ENCODE measurements around the gene LCA5.

LCA5 gene

DNA sequence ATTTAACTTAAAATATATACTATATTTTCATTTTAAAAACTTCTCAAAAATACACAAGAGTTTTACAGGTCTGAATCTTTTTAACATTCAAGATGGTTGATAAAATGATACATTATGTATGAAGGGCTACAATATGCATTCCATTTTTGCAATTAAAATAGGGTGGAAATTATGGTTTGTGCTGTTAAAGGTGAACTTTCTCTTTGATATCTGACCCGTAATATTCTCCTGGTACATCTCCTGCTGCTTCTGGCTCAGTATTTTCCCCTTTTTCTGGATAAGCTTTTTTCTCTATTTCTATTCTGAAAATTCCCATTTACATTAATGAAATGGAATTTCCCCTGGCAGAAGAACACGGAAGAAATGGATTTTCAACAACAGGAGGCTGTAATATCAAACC is 27.4 kb upstream of the LCA5 start:
- Histone ChIP-seq H3K4me1 (ENCODE audit: control insufficient read depth, insufficient read depth, low read length) (no peaks in the 10 kb centered on the region), H3K27ac (ENCODE audit: extremely low read depth, low read depth, low read length) (no peak overlapping the region), H3K4me3 (ENCODE audit: low read depth, low read length) (no peak overlapping the region), H3K9me3 (ENCODE audit: control insufficient read depth, insufficient read depth, low read depth, low read length) (no peaks in the 10 kb centered on the region), H3K36me3 (ENCODE audit: control insufficient read depth in 2 of 2, insufficient read depth in 1 of 2, low read length in 2 of 2) (no peaks in the 10 kb centered on the region)
- CTCF ChIA-PET, result interaction anchor here (0.7 to 2.1 kb wide), 3 partner anchors 88 to 151 kb away, joined by 3 to 7 read pairs (median 7); no protein-coding TSS in a partner anchor
- POLR2A ChIA-PET, result no interaction called here
- no peak for TF ChIP-seq ZNF510 (tag by site-specific recombination; IDR thresholded peaks at IDR 0.05; ENCODE audit: insufficient replicate concordance)
- no peak for TF ChIP-seq ZNF266 (tag by site-specific recombination; IDR thresholded peaks at IDR 0.05; ENCODE audit: low read depth)
- no peak for TF ChIP-seq ZNF660 (tag by site-specific recombination; IDR thresholded peaks at IDR 0.05)
- no peak for TF ChIP-seq KLF10 (tag by site-specific recombination; IDR thresholded peaks at IDR 0.05)
- TF ChIP-seq, protein P1, sequence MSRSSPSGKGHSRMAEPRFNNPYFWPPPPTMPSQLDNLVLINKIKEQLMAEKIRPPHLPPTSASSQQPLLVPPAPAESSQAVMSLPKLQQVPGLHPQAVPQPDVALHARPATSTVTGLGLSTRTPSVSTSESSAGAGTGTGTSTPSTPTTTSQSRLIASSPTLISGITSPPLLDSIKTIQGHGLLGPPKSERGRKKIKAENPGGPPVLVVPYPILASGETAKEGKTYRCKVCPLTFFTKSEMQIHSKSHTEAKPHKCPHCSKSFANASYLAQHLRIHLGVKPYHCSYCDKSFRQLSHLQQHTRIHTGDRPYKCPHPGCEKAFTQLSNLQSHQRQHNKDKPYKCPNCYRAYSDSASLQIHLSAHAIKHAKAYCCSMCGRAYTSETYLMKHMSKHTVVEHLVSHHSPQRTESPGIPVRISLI (tag by site-specific recombination; IDR thresholded peaks at IDR 0.05), result no peak
- TF ChIP-seq ZFP41 (tag by site-specific recombination; IDR thresholded peaks at IDR 0.05; ENCODE audit: borderline replicate concordance), result no peak
- TF ChIP-seq, protein P2, sequence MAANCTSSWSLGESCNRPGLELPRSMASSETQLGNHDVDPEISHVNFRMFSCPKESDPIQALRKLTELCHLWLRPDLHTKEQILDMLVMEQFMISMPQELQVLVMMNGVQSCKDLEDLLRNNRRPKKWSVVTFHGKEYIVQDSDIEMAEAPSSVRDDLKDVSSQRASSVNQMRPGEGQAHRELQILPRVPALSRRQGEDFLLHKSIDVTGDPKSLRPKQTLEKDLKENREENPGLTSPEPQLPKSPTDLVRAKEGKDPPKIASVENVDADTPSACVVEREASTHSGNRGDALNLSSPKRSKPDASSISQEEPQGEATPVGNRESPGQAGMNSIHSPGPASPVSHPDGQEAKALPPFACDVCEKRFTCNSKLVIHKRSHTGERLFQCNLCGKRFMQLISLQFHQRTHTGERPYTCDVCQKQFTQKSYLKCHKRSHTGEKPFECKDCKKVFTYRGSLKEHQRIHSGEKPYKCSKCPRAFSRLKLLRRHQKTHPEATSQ (tag by site-specific recombination; IDR thresholded peaks at IDR 0.05), result no peak
- TF ChIP-seq, protein P3, sequence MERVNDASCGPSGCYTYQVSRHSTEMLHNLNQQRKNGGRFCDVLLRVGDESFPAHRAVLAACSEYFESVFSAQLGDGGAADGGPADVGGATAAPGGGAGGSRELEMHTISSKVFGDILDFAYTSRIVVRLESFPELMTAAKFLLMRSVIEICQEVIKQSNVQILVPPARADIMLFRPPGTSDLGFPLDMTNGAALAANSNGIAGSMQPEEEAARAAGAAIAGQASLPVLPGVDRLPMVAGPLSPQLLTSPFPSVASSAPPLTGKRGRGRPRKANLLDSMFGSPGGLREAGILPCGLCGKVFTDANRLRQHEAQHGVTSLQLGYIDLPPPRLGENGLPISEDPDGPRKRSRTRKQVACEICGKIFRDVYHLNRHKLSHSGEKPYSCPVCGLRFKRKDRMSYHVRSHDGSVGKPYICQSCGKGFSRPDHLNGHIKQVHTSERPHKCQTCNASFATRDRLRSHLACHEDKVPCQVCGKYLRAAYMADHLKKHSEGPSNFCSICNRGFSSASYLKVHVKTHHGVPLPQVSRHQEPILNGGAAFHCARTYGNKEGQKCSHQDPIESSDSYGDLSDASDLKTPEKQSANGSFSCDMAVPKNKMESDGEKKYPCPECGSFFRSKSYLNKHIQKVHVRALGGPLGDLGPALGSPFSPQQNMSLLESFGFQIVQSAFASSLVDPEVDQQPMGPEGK (tag by site-specific recombination; IDR thresholded peaks at IDR 0.05), result no peak
- TF ChIP-seq SP7 (tag by site-specific recombination; IDR thresholded peaks at IDR 0.05), result no peak
- TF ChIP-seq ZNF610 (tag by site-specific recombination; IDR thresholded peaks at IDR 0.05; ENCODE audit: borderline replicate concordance), result no peak
- no peak for TF ChIP-seq KLF1 (tag by site-specific recombination; IDR thresholded peaks at IDR 0.05)
- no peak for TF ChIP-seq ZNF121 (tag by site-specific recombination; IDR thresholded peaks at IDR 0.05)
- TF ChIP-seq REPIN1 (tag by site-specific recombination; IDR thresholded peaks at IDR 0.05; ENCODE audit: low read depth), result no peak
- no peak for TF ChIP-seq ZNF184 (tag by site-specific recombination; IDR thresholded peaks at IDR 0.05)
- TF ChIP-seq ZNF2 (tag by site-specific recombination; IDR thresholded peaks at IDR 0.05), result no peak

DNA sequence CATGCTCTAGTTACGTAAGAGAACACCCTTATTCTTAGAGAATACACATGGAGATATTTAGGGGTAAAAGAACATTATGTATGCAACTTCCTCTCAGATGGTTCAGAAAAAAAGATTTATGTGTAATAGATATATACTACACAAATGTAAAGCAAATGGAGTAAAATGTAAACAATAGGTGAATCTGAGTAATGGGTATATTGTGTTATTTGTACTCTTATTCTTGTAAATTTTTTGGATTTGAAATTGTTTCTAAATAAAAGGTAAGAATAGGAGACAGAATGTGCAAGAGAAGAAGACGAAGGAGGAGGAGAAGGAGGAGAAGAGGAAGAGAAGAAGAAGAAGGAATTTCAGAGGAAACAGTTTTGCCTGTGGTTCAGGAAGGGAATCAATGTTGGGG is 22.5 kb upstream of the LCA5 start:
- Histone ChIP-seq H3K4me1 (ENCODE audit: control insufficient read depth, insufficient read depth, low read length) (no peaks in the 10 kb centered on the region), H3K36me3 (ENCODE audit: control insufficient read depth in 2 of 2, insufficient read depth in 1 of 2, low read length in 2 of 2) (no peaks in the 10 kb centered on the region), H3K27ac (ENCODE audit: extremely low read depth, low read depth, low read length) (no peak overlapping the region), H3K4me3 (ENCODE audit: low read depth, low read length) (no peak overlapping the region), H3K9me3 (ENCODE audit: control insufficient read depth, insufficient read depth, low read depth, low read length) (no peaks in the 10 kb centered on the region)
- ChIA-PET POLR2A (no interaction called here), CTCF (no interaction called here)
- TF ChIP-seq, protein P4, sequence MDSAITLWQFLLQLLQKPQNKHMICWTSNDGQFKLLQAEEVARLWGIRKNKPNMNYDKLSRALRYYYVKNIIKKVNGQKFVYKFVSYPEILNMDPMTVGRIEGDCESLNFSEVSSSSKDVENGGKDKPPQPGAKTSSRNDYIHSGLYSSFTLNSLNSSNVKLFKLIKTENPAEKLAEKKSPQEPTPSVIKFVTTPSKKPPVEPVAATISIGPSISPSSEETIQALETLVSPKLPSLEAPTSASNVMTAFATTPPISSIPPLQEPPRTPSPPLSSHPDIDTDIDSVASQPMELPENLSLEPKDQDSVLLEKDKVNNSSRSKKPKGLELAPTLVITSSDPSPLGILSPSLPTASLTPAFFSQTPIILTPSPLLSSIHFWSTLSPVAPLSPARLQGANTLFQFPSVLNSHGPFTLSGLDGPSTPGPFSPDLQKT (IDR thresholded peaks at IDR 0.05; ENCODE audit: borderline replicate concordance, low read depth, low read length), result no peak
- TF ChIP-seq ZNF621 (tag by site-specific recombination; IDR thresholded peaks at IDR 0.05), result no peak
- no peak for TF ChIP-seq ZNF202 (tag by site-specific recombination; IDR thresholded peaks at IDR 0.05; ENCODE audit: borderline replicate concordance)
- TF ChIP-seq ZNF426 (tag by site-specific recombination; IDR thresholded peaks at IDR 0.05), result no peak
- TF ChIP-seq BCL11A (tag by site-specific recombination; IDR thresholded peaks at IDR 0.05; ENCODE audit: low read depth), result no peak
- TF ChIP-seq OVOL3 (tag by site-specific recombination; IDR thresholded peaks at IDR 0.05), result no peak
- TF ChIP-seq ZNF391 (tag by site-specific recombination; IDR thresholded peaks at IDR 0.05; ENCODE audit: borderline replicate concordance, low read depth), result no peak
- no peak for TF ChIP-seq ZBTB21 (tag by site-specific recombination; IDR thresholded peaks at IDR 0.05)
- no peak for TF ChIP-seq ZNF501 (tag by site-specific recombination; IDR thresholded peaks at IDR 0.05)
- TF ChIP-seq ZNF701 (tag by site-specific recombination; IDR thresholded peaks at IDR 0.05), result no peak
- no peak for TF ChIP-seq ZNF274 (IDR thresholded peaks at IDR 0.05; ENCODE audit: low read length)
- no peak for TF ChIP-seq ZNF274 (tag by site-specific recombination; IDR thresholded peaks at IDR 0.05; ENCODE audit: borderline replicate concordance)
- TF ChIP-seq ZNF777 (tag by site-specific recombination; IDR thresholded peaks at IDR 0.05; ENCODE audit: borderline replicate concordance), result no peak
- TF ChIP-seq ZNF133 (tag by site-specific recombination; IDR thresholded peaks at IDR 0.05), result no peak
- TF ChIP-seq ZNF544 (tag by site-specific recombination; IDR thresholded peaks at IDR 0.05), result no peak
- TF ChIP-seq KLF16 (tag by site-specific recombination; IDR thresholded peaks at IDR 0.05), result no peak
- TF ChIP-seq ZIC2 (tag by site-specific recombination; IDR thresholded peaks at IDR 0.05), result no peak
- no peak for TF ChIP-seq HOXC10 (CRISPR knock-in tag; IDR thresholded peaks at IDR 0.05)
- TF ChIP-seq ZNF223 (tag by site-specific recombination; IDR thresholded peaks at IDR 0.05), result no peak

All from HEK293 (cell line).